Sigmoid colon (tissue), 3 donors: ENCODE results near the gene BTN1A1.

Source experiments
- POLR2A ChIP-seq, 2 donors: fragments of 450-650 bp; IDR thresholded peaks; one replicate each; pipeline ENCODE4 v1.6.1; 2016; ENCODE audit warnings: antibody characterized with exemption in 2 of 2, mild to moderate bottlenecking in 2 of 2, moderate library complexity in 2 of 2
- TF ChIP-seq, protein P1 (sequence below), 4 experiments: fragments of 450-650 bp in 3 of 4; fragments of 200-600 bp in 1 of 4; IDR thresholded peaks; one replicate each; pipeline ENCODE4 v1.5.1; 2016 to 2019; ENCODE audit warnings: antibody characterized with exemption in 4 of 4, mild to moderate bottlenecking in 3 of 4, moderate library complexity in 2 of 4

GRCh38 chr6:26531897-26532296 is 31.8 kb downstream of the BTN1A1 start:
- TF ChIP-seq POLR2A (IDR thresholded peaks at IDR 0.05) = no peak
- TF ChIP-seq, protein P1, sequence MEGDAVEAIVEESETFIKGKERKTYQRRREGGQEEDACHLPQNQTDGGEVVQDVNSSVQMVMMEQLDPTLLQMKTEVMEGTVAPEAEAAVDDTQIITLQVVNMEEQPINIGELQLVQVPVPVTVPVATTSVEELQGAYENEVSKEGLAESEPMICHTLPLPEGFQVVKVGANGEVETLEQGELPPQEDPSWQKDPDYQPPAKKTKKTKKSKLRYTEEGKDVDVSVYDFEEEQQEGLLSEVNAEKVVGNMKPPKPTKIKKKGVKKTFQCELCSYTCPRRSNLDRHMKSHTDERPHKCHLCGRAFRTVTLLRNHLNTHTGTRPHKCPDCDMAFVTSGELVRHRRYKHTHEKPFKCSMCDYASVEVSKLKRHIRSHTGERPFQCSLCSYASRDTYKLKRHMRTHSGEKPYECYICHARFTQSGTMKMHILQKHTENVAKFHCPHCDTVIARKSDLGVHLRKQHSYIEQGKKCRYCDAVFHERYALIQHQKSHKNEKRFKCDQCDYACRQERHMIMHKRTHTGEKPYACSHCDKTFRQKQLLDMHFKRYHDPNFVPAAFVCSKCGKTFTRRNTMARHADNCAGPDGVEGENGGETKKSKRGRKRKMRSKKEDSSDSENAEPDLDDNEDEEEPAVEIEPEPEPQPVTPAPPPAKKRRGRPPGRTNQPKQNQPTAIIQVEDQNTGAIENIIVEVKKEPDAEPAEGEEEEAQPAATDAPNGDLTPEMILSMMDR (IDR thresholded peaks at IDR 0.05) = no peak
